Heart left ventricle (tissue), 16 donors: ENCODE results near the gene RPTOR. TPM values are rescaled to one million over a fixed set of nuclear protein-coding genes. Genes with fewer than 3 reads are reported as not detected.

Experiments
- ATAC-seq, 4 donors: fragments of 200-7000 bp; cut with Tn5 transposase; one replicate each; pipeline ENCODE4 v1.9.1; 2020 to 2022; ENCODE audit warnings: moderate library complexity in 4 of 4, mild to moderate bottlenecking in 3 of 4, moderate number of reproducible peaks in 1 of 4
- DNase-seq, 5 donors: peaks; one replicate each; pipeline ENCODE4 v3.0.0-alpha.2; 2020
- H3K27ac ChIP-seq, 12 donors: fragments of 200-600 bp; sonication (generic) in 4 of 12; one replicate each; pipeline versions ENCODE4 v1.5.0 to v1.8.0; 2016 to 2022; ENCODE audit warnings: mild to moderate bottlenecking in 2 of 12
- H3K27me3 ChIP-seq, 9 donors: fragments of 200-600 bp; sonication (generic) in 2 of 9; one replicate each; pipeline versions ENCODE4 v1.5.1 to v1.8.0; 2016 to 2022; ENCODE audit warnings: mild to moderate bottlenecking in 3 of 9
- H3K36me3 ChIP-seq, 9 donors: fragments of 200-600 bp; sonication (generic) in 2 of 9; one replicate each; pipeline versions ENCODE4 v1.5.0 to v1.8.0; 2018 to 2022; ENCODE audit warnings: mild to moderate bottlenecking in 2 of 9
- H3K4me1 ChIP-seq, 12 donors: fragments of 200-600 bp; sonication (generic) in 4 of 12; one replicate each; pipeline versions ENCODE4 v1.5.0 to v1.8.0; 2016 to 2022; ENCODE audit warnings: mild to moderate bottlenecking in 3 of 12
- H3K4me3 ChIP-seq, 12 donors: fragments of 200-600 bp; sonication (generic) in 4 of 12; one replicate each; pipeline versions ENCODE4 v1.5.0 to v1.8.0; 2017 to 2022; ENCODE audit warnings: mild to moderate bottlenecking in 9 of 12, moderate library complexity in 4 of 12
- H3K9me3 ChIP-seq, 12 donors: fragments of 200-600 bp; sonication (generic) in 4 of 12; one replicate each; pipeline versions ENCODE4 v1.5.0 to v1.8.0; 2016 to 2022; ENCODE audit warnings: mild to moderate bottlenecking in 1 of 12
- CTCF ChIP-seq, 12 donors: fragments of 200-600 bp; sonication (generic) in 4 of 12; IDR thresholded peaks; one replicate each; pipeline versions ENCODE4 v1.5.0 to v1.8.0; 2018 to 2022; ENCODE audit warnings: antibody characterized with exemption in 12 of 12, mild to moderate bottlenecking in 5 of 12
- POLR2A ChIP-seq, 2 donors: fragments of 450-650 bp; IDR thresholded peaks; one replicate each; pipeline ENCODE4 v1.6.1; 2017; ENCODE audit warnings: antibody characterized with exemption in 2 of 2, mild to moderate bottlenecking in 2 of 2, moderate library complexity in 2 of 2
- WGBS, 4 donors: extraction: QIAGEN DNeasy Blood & Tissue Kit in 2 of 4; methylation state at CpG; one replicate each; pipeline versions ENCODE4 v1.1.5 to v1.1.7; 2013 to 2018; 5-methylcytosine and 5-hydroxymethylcytosine counted together
- intact Hi-C, 10 donors: fragments of 100-400 bp; cut with DNase I; formaldehyde crosslinking; loops; one replicate each; pipeline versions ENCODE4 v1.11.1 to v1.14.2; 2022
- polyA plus RNA-seq, 2 donors: library from polyadenylated mRNA; stranded (reverse); fragments of 200-250 nt; gene quantifications; one replicate each; pipeline ENCODE4 v1.2.3, GENCODE V29; 2013
- total RNA-seq, 9 donors: library from RNA; depleted of rRNA in 2 of 9; stranded (reverse); fragments of >200 nt in 2 of 9; fragmentation: NEBNext Ultra II Directional in 3 of 9; extraction: Animal tissue kit (Norgen Biotek cat#: 25700) in 3 of 9; gene quantifications; one replicate each; pipeline versions ENCODE4 v1.1.0 to v1.2.4, GENCODE V29; 2016 to 2023
- donor health status: ischemic (EF 13 %, LVEDD 7.1; RV severe dilation, severe dysfunction).
- donor health status: healthy with polysubstance abuse.
- donor health status: DM: no; HTN: yes; CAD: no.
- donor health status: DM: no; HTN: no; CAD: no.
- donor health status: ischemic (EF 25% LVEDD 6.9; RV normal size, moderate dysfunction).
- donor health status: ischemic (EF 25% LVEDD 5.7; RV mildly dilated, moderate dysfunction).
- donor health status: healthy.
- donor health status: DM: yes; HTN: yes; CAD: no.
- donor health status: ischemic (EF 35%, LVEDD 5.7; RV mildly dilated, moderate dysfunction).
- donor health status: nonischemic (EF 11% LVEDD 7.7; RV severe dilation, severe dysfunction).
- donor health status: DM: yes; HTN: yes; CAD: no.
- donor health status: PGD.
- donor health status: ischemic (EF 29% LVEDD 5.4; RV normal size, mild dysfunction).
- donor health status: nonischemic (EF 23%, LVEDD 6.1; RV moderate dilation, normal function).

The RPTOR gene
- total and polyA plus RNA-seq, 11 donors, result 14.7 to 31.7 (median 26.0) TPM

GRCh38 chr17:80902197-80902962 lies 357.7 kb downstream of the RPTOR start:
- Histone ChIP-seq H3K4me3 (no peak overlapping the region), H3K36me3 (peaks cover 0 to 44% (median 12%) of the 10 kb centered on the region in 9 donors), H3K27me3 (no peaks in the 10 kb centered on the region), H3K27ac (no peak overlapping the region), H3K4me1 (peaks cover 0 to 6% (median 0%) of the 10 kb centered on the region in 12 donors), H3K9me3 (no peaks in the 10 kb centered on the region)
- intact Hi-C loops, result no loop called here
- 88 to 94% (median 93%) methylated on average over 27 to 29 of the region's 29 CpGs for WGBS, 4 donors
- DNase-seq (no peak), ATAC-seq (no peak)
- no peak for TF ChIP-seq CTCF (IDR thresholded peaks at IDR 0.05)
- no peak for TF ChIP-seq POLR2A (IDR thresholded peaks at IDR 0.05)

- intact Hi-C loops, result no loop called here
- Histone ChIP-seq H3K27me3 (no peaks in the 10 kb centered on the region), H3K27ac (no peak overlapping the region), H3K4me1 (peaks cover 0 to 6% (median 0%) of the 10 kb centered on the region in 12 donors), H3K9me3 (no peaks in the 10 kb centered on the region), H3K36me3 (peaks cover 0 to 50% (median 17%) of the 10 kb centered on the region in 9 donors), H3K4me3 (no peak overlapping the region)
- ATAC-seq (no peak), DNase-seq (peak in 1 of 5 donors; percentile 37)
- TF ChIP-seq CTCF (IDR thresholded peaks at IDR 0.05) (no peak), POLR2A (IDR thresholded peaks at IDR 0.05) (no peak)
- WGBS, 4 donors, result 94 to 97% (median 96%) methylated on average over 19 to 29 of the region's 29 CpGs
Observed at GRCh38 chr17:80902963-80903611, 358.4 kb downstream of the RPTOR start.

GRCh38 chr17:80904036-80904753 lies 359.6 kb downstream of the RPTOR start:
- intact Hi-C loops, result no loop called here
- no peak overlapping the region for H3K27ac ChIP-seq
- WGBS, 4 donors, result 91 to 95% (median 92%) methylated on average over 18 to 30 of the region's 30 CpGs
- H3K9me3 ChIP-seq, result no peaks in the 10 kb centered on the region
- no peaks in the 10 kb centered on the region for H3K27me3 ChIP-seq
- DNase-seq, result peak in 3 of 5 donors; percentile 9 to 58 (median 20)
- no peak overlapping the region for H3K4me3 ChIP-seq
- peaks cover 0 to 6% (median 0%) of the 10 kb centered on the region in 12 donors for H3K4me1 ChIP-seq
- no peak for ATAC-seq
- TF ChIP-seq CTCF (IDR thresholded peaks at IDR 0.05) (no peak), POLR2A (IDR thresholded peaks at IDR 0.05) (no peak)
- H3K36me3 ChIP-seq, result peaks cover 0 to 56% (median 26%) of the 10 kb centered on the region in 9 donors
